Left renal pelvis (tissue), 4 donors: Measurements from ENCODE around the gene TSKU. TPM values are rescaled to one million over a fixed set of nuclear protein-coding genes. Genes with fewer than 3 reads are reported as not detected.

Experiments
- DNase-seq, 4 donors: peaks; one replicate each; pipeline ENCODE4 v3.0.0-alpha.2; 2013; ENCODE audit warnings: low read depth in 4 of 4, low spot score in 3 of 4
- polyA plus RNA-seq, 4 donors: library from polyadenylated mRNA; unstranded; fragments of 120-200 nt; gene quantifications; one replicate each; pipeline ENCODE4 v1.2.1, GENCODE V29; 2013; ENCODE audit not compliant: insufficient read length in 4 of 4

TSKU gene
- polyA plus RNA-seq, 4 donors: 21.5 to 47.8 (median 26.3) TPM

- no peak for DNase-seq
Measured at GRCh38 chr11:76841923-76842452, 58.8 kb downstream of the TSKU start.

DNA sequence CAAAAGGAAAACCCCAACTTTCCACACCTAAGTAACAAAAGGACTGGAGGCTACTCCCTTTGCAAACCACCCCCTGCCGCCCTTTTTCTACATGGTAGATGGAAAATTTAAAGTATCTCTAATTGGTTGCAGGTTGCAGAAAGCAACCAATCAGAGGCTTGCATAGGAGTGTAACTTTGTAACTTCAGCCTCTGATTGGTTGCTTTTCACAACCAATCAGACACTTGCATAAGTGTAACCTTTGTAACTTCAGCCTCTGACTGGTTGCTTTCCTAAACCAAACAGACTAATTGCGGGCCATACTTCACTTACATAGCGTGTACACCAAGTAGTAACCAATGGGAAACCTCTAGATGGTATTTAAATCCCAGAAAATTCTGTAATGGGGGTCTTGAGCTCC, 60.8 kb downstream of the TSKU start:
- no peak for DNase-seq

GRCh38 chr11:76844511-76844910, 61.4 kb downstream of the TSKU start:
- no peak for DNase-seq

GRCh38 chr11:76845069-76845468, 61.9 kb downstream of the TSKU start:
- DNase-seq: no peak

DNA sequence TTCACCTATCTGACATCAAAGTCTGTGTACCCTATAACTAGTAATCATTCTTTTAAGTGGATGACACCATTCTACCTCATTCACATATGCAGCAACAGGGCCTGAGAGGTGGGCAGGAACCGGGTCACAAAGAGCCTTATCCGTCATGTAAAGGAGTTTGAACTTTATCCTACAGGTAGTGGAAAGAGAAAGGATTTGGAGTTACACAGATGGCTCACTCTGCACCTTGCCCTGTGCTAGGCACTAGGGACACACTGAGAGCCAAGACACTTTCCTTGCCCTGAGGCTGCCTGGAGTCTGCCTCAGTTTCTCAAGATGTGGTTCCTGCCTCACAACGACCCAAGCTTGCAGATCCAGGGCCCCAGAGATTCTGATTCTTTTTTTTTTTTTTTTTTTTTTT, 63.3 kb downstream of the TSKU start:
- DNase-seq: no peak

Other genes starting within 250 kb of the TSKU start
- 10 to 100 TPM; 52.7 to 70.3 (median 69.2) TPM for gene LRRC32, start 112.6 kb upstream of the TSKU start, polyA plus RNA-seq
- 10 to 100 TPM; 14.8 to 18.2 (median 16.7) TPM for gene ACER3, start 77.6 kb downstream of the TSKU start, polyA plus RNA-seq